ENCODE measurements around the gene PLCB4.

The PLCB4 gene

GRCh38 chr20:9179193-9179802 lies 110.4 kb downstream of the PLCB4 start:
- peak; percentile 47 for DNase-seq (ENCODE audit: low spot score)

GRCh38 chr20:9179867-9180266 lies 111.0 kb downstream of the PLCB4 start:
- DNase-seq (ENCODE audit: low spot score): no peak

GRCh38 chr20:9180481-9181257 lies 111.8 kb downstream of the PLCB4 start:
- no peak for DNase-seq (ENCODE audit: low spot score)

GRCh38 chr20:9185511-9185910 lies 116.6 kb downstream of the PLCB4 start:
- no peak for DNase-seq (ENCODE audit: low spot score)

- no peak for DNase-seq (ENCODE audit: low spot score)
Measured at GRCh38 chr20:9186396-9186795, 117.5 kb downstream of the PLCB4 start.

GRCh38 chr20:9195031-9195430 lies 126.1 kb downstream of the PLCB4 start:
- DNase-seq (ENCODE audit: low spot score): no peak

GRCh38 chr20:9196110-9196509 lies 127.2 kb downstream of the PLCB4 start:
- DNase-seq (ENCODE audit: low spot score): no peak

- no peak for DNase-seq (ENCODE audit: low spot score)
Measured at GRCh38 chr20:9198460-9198859, 129.6 kb downstream of the PLCB4 start.

GRCh38 chr20:9200196-9200595 lies 131.3 kb downstream of the PLCB4 start:
- DNase-seq (ENCODE audit: low spot score): no peak

GRCh38 chr20:9200620-9201019 lies 131.7 kb downstream of the PLCB4 start:
- peak; percentile 60 for DNase-seq (ENCODE audit: low spot score)

- DNase-seq (ENCODE audit: low spot score): peak; percentile 27
Measured at GRCh38 chr20:9202420-9203080, 133.7 kb downstream of the PLCB4 start.

GRCh38 chr20:9203081-9203447 lies 134.2 kb downstream of the PLCB4 start:
- no peak for DNase-seq (ENCODE audit: low spot score)

GRCh38 chr20:9204979-9205378 lies 136.1 kb downstream of the PLCB4 start:
- no peak for DNase-seq (ENCODE audit: low spot score)

GRCh38 chr20:9206486-9206885 lies 137.6 kb downstream of the PLCB4 start:
- no peak for DNase-seq (ENCODE audit: low spot score)

GRCh38 chr20:9207253-9207652 lies 138.4 kb downstream of the PLCB4 start:
- DNase-seq (ENCODE audit: low spot score): no peak

GRCh38 chr20:9210356-9210755 lies 141.5 kb downstream of the PLCB4 start:
- no peak for DNase-seq (ENCODE audit: low spot score)

- no peak for DNase-seq (ENCODE audit: low spot score)
Measured at GRCh38 chr20:9211016-9211760, 142.3 kb downstream of the PLCB4 start.

GRCh38 chr20:9212735-9213134 lies 143.8 kb downstream of the PLCB4 start:
- DNase-seq (ENCODE audit: low spot score): no peak

GRCh38 chr20:9214685-9215084 lies 145.8 kb downstream of the PLCB4 start:
- DNase-seq (ENCODE audit: low spot score): no peak

GRCh38 chr20:9215539-9215938 lies 146.7 kb downstream of the PLCB4 start:
- DNase-seq (ENCODE audit: low spot score): no peak

- no peak for DNase-seq (ENCODE audit: low spot score)
Measured at GRCh38 chr20:9218531-9218961, 149.7 kb downstream of the PLCB4 start.

GRCh38 chr20:9220874-9221547 lies 152.1 kb downstream of the PLCB4 start:
- DNase-seq (ENCODE audit: low spot score): no peak

Data from LoVo (cell line).